ENCODE measurements around the gene RSPH6A.

RSPH6A gene

DNA sequence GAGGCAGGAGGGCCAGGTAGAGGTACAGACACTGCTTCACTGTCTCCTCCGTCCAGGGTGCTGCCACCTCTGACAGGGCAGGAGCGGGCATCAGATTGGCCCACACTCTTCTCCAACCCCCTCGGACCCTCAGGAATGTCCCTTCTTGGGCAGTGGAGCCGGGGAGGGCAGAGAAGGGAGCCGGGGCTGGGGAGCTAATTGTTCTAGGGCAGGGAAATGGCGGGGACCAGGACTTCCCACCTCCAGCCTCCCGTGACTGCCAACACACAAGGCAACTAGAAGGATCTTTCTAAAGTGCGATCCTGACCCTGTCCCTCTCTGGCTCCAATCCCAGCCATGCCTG lies 10.1 kb upstream of the RSPH6A start:
- DNase-seq (ENCODE audit: low read depth): no peak

DNA sequence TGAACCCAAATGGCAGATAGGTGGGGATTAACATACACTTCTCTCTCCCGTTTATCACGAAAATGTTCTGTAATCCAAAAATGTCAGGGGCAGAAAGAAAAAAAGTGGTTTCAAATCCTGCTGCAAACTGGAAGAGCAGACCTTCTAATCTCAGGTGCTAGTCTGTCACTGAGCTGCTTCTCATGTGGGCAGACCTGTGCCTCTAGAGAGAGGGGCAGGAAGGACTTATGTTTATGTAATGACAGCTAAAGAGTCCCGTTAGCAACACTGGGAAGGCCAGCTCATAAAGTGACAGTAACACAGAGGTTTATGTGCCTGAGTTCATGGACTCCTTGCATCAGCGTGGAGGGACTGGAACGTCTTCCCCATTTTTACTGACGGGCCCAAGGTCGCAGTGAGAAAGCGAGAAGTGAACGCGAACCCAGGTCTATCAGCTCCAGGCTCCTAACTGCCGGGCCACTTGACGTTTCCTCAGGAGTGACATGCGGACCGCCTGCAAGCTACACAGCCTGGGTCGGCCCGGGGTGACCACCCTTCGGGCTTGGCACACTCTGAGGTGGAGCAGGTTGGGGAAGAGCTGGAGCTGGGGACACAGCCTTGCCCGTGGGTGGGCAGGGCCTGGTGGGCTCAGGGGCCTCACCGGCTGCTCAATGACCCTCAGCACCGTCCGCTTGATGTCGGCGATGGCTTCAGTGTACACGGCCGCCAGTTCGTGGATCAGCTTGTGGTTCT lies 9.6 kb upstream of the RSPH6A start:
- no peak for DNase-seq (ENCODE audit: low read depth)

DNA sequence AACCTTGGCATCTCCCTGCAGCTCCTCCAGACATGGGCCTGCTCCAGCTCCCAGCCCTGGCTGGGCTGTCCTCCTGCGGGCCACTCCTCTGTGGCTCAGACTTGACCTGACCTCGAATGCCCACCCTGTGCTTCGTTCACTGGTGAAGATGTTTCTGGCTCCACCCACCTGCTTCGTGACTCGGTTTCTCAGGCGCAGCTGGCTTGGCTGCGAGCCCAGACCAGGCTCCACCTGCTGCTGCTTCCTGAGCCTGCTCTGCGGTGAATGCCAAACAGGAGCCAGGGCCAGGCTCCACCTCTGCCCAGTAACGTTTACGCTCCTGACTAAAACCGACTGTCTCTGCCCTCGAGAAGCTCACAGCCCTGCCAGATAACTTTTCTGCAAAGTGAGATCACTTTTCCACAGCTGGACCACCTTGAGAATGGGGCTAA lies 8.9 kb upstream of the RSPH6A start:
- no peak for DNase-seq (ENCODE audit: low read depth)

DNA sequence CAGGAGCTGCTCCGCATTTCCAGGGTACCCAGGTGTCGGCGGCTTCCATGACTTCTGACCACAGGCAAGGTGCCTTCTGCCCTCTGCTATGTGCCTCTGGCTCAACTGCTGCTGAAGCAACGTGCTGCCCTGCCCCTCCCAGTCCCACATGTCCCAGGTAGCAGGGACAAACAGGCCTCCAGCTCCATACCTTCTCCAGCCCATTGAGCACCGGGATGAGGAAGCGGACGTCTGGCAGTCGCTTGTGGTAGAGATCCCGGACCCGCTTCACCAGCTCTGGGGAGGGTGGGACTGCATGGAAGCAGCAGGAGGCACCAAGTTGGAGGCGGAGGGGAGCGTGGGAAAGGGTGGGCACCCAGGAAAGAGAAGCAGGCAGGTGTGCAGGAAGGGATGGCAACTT lies 8.1 kb upstream of the RSPH6A start:
- no peak for DNase-seq (ENCODE audit: low read depth)

DNA sequence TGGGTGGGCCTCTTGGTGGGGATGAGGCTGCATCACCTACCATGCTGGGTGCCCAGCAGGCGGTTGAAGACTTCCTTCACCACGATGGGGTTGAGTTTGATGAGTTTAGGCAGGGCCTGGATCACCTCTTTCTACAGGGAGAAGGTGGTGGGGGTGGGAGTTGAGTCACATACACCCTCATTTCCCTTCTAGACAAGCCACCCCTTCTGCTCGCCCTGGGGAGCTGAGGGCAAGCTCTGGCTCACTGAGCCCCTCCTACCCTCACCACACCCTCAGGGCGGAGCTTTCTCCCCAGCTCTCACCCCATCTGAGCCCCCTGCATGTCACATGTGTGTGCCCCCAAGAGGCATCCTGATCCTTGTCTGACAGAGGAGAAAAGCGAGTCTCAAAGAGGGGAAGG lies 7.6 kb upstream of the RSPH6A start:
- no peak for DNase-seq (ENCODE audit: low read depth)

DNA sequence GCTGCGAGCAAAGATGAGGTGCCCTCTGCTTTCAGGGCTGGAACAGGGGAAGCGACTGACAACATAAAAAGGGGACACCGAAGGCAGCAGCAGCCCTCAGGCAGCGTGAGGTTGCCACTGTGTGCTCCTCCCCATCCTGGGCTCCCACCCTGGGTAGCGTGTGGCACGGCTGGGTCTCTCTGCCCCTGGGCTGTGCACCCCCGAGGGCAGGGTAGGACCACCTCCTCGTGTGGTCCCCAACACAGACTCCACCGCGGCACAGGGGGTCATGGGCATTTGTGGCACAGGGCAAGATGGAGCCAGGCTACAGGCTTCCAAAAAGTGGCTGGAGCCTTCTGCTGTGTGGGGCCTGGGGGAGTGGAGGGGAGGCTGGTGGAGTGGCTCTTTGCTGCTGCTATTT lies 6.5 kb upstream of the RSPH6A start:
- no peak for DNase-seq (ENCODE audit: low read depth)

DNA sequence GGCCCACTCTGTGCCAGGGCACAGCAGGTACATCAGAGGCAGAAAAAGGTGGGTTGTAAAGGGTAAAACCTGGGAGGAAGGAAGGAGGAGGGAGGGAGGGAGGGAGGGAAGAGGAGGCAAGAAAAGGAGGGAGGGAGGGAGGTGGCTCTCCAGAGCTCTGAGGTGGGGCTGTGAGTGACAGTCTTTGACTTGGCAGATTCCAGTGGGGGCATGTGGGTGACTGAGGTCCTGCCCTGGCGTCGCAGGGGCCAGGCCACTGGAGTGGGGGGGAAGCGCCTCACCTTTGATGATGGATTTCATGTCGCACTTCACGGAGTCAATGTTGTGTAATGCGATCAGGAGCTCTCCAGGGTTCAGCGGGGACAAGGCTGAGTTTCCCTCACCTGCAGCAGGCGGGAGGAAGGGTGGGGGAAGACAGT lies 6.0 kb upstream of the RSPH6A start:
- no peak for DNase-seq (ENCODE audit: low read depth)

DNA sequence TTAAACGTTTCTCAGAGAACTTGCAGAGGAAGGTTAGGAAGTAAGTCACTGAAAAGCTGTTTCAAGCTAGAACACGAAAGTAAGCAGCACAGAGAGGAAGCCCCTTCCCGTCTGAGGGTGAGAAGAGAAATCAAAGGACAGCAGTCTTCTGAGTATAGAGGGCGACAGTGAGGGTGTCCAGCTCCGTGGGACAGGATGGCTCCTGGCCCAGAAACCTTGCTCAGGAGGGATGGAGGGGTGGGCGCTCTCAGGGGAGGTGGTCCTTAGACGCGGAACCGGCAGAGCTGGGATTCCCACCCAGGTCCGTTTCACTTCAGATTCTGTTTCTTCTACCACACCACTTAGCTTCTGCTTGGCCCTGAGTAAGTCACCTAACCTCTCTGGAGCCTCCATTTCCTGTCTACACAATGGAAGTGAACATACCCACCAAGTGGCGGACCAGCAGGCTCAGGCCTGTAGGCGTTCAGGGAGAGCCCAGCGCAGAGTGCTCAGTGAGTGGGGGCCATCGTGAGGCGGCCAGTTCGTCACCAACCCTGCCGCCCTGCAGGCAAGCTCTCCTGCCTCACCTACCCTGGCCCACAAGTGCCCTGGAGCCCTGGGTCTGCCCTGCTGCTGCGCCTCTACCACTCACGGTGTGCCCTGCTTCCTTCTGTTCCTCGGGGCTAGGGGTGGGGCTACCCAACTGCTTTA lies 5.5 kb upstream of the RSPH6A start:
- DNase-seq (ENCODE audit: low read depth): no peak

DNA sequence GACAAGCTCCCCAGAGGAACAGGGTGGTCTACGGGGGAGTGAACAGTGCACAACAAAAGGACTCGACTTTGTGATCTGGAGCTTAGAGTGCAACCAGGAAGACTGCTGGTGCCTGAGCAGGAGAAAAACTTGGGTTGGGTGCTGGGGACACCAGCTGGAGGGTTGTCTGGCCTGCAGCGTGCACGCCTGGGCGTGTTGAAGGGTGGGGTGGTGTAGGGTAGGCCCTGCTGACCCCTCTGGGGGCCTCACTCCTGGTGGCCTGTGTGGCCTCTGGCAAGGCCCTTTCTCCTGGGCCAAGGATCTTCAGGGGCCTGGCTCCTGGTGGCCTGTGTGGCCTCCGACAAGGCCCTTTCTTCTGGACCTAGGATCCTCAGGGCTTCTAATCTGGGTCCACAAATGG lies 4.7 kb upstream of the RSPH6A start:
- no peak for DNase-seq (ENCODE audit: low read depth)

DNA sequence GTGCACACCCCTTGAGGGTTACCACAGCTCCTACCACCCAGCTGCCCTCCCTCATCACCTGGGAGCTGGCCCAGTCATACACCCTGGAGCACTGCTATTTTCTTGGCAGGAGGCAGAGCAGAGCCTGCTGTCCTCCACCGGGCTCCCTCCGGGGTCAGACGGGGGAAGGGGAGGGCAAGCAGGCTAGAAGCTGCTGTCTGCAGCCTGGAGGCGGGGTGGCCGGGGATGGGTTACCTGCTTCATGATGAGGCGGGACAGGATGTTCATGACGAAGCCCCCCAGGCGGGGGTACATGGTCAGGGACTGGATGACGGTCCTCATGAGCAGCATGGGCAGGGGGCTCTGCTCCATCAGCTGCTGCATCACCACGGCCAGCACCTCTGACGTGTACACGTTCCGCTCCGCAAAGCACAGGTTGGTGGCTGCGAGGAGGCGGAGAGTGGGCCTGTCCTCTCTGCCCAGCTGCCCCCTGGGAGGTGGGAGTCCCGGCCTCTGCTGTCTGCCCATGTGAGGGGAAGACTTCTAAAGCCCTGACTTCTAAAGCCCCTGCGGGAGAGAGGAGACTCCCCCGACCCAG lies 2.7 kb upstream of the RSPH6A start:
- no peak for DNase-seq (ENCODE audit: low read depth)

DNA sequence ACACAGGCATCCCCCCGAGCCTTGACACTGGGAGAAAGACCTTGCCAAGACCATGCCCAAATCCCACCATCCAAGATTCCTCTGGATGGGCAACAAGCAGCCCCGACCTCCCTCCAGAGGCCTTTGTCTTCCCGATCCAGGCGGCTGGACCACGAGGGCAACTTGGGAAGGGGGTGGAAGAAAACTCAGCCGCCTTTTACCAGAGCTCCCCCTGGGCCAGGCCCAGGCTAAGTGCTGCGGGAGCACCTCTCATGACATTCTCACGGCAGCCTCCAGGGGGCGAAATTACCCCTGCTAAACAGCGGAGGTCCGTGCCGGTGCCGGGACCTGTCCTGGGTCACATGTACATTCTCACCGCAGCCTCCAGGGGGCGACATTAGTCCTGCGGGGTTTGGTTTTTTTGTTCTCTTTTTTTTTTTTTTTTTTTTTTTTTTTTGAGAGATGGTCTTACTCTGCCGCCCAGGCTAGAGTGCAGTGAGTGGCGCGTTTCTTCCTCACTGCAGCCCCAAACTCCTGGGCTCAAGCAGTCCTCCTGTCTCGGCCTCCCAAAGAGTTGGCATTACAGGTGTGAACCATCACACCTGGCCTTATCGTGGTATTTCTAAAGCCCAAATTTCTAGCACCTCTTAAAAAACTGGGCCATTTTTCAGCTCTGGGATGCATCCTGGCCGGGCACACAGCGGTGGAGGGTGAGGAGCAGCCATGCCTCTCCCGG lies 2.1 kb upstream of the RSPH6A start:
- peak; percentile 52 for DNase-seq (ENCODE audit: low read depth)

DNA sequence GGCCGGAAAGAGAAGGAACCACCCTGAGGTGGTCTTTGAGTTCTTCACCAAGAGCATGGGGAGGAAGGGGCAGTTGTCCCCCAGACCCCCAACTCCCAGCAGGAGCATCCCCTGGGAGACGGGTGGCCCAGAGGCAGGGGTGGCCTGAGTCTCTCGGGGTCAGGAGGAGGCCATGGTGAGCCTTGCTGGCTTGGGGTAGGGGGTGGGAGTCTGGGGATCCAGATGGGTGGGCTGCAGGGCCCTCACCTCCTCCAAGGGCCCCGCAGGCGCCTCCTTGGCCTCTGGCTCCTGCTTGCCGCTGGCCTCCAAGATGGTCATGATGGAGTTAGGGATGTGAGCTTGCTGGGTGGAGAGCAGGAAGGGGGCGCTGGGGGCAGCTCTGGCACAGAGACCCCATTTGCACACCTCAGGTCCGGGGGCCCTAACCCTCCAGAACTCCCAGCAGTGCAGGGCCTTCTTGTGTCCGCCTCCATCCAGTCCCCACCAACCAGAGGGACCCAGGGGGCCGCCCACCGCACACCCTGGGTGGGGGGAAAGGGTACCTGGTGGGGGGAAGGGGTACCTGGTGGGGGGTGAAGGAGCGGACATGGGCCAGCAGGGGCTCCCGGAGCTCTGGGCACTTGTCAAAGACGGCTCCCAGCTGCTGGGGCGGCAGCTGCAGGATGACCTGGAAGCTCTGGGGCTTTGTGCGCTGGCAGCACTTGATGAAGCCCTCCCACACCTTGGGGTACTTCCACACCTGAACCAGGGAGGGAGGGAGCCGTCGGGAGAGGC lies 1.3 kb upstream of the RSPH6A start:
- DNase-seq (ENCODE audit: low read depth): no peak

DNA sequence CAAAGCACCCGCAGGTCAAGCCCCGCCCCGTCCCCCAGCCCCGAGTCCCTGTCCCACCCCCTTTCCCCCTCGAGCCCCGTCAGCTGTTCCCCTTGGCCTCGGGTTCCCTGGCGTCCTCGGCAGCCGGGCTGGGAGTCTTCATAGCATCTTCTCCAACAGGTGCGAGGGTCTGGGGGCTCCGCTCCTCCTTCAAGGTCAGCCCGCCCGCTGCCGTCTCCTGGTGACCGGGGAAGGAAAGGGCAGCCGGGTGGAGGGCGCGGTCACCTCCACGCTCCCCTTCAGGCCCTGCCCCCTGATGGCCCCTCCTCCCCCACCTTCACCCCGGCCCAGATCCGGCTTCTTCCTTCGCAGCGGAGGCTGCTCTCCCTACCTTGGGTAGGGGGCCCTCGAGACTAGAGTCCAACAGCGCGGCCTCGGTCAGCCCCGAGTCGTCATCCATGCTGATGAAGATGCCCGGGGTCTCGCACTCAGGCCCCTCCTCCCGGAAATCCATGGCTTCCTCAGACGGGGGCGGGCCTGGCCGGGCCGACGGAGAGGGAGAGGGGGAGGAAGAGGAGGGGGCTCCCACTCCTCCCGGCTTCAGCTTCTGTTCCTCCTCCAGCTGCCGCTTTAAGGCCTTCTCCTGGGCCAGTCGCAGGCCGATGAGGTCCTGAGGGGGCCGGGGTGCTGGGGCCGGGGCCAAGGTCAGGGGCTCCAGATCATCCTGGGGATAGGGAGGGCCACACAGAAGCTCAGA lies 541 bp upstream of the RSPH6A start:
- DNase-seq (ENCODE audit: low read depth): no peak

DNA sequence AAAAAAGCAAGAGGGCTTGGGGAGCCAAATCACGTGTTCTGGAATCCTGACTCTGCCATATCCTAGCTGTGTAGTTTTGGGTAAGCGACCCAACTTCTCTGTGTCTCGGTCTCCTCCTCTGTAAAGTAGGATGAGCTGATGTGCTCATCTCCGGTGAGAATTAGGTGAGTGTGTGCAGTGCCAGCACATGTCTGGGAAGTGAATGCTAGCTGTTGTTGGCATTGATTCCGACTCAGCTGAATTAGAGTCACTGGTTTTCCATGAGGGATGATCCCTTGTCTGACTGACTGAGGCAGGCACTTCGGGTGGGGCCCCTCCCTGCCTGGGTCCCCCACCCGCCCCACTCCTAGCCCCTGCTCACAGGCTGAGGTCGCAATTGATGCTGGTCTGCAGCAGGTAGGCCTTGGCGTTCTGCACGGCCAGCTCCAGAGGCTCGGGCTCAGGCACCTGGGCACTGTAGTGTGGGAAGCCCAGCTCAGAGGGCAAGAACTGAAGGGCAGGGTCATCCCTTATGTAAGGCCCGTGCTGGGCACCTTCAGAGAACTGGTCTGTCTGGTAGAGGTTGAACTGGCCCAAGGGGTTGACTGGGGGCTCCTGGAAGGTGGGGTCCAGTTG lies 835 bp downstream of the RSPH6A start:
- DNase-seq (ENCODE audit: low read depth): no peak

DNA sequence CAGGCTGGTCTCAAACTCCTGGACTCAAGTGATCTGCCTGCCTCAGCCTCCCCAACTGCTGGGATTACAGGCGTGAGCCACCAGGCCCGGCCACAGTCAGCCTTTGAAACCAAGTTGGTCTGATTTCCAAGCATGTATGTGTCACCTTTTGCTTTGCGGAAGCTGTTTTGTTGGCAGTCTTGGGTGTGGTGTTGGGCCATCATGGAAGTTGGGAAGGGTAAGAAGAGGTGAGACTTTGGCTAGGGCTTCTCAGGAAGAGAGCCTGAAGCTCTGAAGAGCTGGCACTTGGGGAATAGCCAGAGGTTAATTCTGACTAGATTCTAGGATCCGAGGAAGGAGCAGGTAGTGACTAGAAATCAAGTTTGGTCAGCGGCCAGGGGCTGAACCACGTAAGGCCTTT lies 2.8 kb downstream of the RSPH6A start:
- DNase-seq (ENCODE audit: low read depth): no peak

DNA sequence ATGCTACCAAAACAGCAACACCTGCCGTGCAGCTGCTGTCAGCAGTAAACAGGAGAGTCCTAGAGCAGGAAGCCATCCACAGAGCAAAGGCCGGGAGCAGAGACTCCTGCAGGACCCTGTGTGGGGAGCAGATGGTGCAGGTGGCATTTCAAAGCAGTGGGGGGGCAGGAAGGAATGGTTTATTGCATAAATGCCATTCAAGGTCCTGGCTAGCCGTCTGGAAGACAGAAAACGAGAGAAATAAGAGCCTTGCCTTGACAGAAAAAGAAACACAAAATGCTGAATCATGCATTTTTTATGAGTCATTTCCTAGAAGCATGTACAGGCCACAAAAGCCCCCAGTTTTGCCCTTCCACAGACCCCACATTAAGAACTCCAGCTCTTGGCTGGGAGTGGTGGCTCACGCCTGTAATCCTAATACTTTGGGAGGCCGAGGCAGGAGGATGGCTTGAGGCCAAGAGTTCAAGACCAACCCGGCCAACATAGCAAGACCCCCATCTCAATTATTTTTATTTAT lies 5.4 kb downstream of the RSPH6A start:
- DNase-seq (ENCODE audit: low read depth): peak; percentile 28

DNA sequence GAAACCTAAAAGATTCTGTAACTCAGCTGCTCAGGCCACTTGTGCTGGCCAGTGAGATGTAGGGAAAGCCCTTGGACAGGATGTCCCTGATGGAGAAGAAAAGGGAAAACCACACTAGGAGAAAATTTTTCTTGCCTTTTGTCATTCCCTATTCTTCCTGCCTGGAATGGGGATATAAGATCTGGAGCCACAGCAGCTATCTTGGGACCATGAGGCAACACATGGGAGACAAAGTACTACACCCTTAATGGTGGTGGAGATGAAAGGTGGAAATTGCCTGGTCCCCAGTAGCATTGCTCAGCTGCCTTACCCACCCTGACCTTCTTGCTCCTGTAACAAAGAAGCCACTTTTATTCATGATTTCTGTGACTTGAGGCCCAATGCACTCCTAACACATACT lies 9.4 kb downstream of the RSPH6A start:
- DNase-seq (ENCODE audit: low read depth): no peak

DNA sequence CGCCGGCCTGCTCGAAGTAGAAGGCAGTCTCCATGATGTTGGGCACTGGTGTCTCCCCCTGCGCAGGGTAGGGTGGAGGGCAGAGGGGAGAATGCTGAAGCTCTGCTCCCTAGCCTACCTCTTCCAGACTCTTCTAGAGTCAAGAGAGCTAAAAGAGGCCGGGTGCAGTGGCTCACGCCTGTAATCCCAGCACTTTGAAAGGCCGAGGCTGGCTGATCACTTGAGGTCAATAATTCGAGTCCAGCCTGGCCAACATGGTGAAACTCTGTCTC lies 10.2 kb downstream of the RSPH6A start:
- no peak for DNase-seq (ENCODE audit: low read depth)

DNA sequence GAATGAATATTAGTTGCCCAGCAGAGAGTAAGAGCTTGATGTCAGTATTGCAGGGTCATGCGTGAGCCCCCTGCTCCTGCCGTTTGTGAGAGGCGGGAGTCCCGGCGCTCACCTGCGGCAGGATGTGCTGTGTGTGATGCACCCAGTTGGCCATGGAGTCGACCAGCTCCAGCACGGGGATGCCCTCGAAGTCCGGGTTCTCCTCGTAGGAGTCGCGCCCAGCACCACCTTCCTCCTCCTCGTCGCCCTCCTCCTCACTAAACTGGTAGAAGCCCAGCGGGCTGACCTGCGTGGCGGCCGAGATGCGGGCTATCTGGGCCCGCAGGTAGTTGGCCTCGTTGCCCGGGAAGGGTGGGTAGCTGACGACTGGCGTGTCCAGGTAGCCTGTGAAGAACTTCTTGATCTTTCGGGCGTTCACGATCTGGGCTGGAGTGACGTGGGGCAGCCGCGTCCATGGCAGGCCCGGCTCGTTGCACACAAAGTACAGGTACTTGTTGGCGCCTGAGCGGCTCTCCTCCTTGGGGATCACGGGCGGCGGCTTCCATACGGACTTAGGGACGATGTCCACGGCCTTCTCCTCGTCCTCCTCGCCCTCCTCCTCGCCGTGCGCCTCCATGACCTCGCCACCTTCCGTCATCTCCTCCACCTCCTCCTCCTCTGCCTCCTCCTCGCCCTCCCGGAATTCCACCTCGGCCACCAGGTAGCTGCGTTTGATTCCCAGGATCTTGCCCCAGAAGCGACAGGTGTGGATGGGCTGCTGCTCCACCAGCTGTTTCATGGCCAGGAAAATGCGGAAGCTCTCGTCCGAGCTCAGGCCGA lies 10.8 kb downstream of the RSPH6A start:
- DNase-seq (ENCODE audit: low read depth): no peak

DNA sequence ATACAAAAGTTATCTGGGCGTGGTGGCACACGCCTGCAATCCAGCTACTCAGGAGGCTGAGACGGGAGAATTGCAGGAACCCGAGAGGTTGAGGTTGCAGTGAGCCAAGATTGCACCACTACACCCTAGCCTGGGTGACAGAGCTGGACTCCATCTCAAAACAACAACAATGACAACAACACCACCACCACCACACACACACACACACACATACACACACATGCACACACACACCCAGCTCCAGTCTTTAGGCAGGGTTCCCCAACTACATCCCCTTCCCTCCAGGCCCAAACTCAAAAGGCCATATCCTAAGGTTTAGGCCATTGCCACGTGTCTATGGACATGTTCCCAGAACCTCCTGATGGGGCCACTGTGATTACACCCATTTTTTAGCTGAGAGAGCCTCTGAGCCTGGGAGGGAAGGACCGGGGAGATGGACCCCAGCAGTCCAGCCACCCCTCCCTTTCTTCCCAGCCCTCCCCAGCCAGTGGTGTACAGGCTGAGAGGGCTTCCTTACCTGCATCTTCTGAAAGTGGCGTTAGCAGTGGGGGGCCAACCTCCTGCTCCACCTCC lies 13.4 kb downstream of the RSPH6A start:
- DNase-seq (ENCODE audit: low read depth): no peak
